ENCODE data around the gene MIS18A. TPM values are rescaled to one million over a fixed set of nuclear protein-coding genes. Genes with fewer than 3 reads are reported as not detected.

Gene MIS18A
- polyA plus RNA-seq, 3 donors: 1.6 to 2.5 (median 2.3) TPM

- no peak for DNase-seq
- H3K9me3 Mint-ChIP-seq: peaks cover 0 to 6% (median 2%) of the 10 kb centered on the region in 7 donors
- intact Hi-C loops (cut with micrococcal nuclease): no loop called here
- Histone ChIP-seq H3K36me3 (replicated peaks in 1 of 2; ENCODE audit: control insufficient read depth in 1 of 2, insufficient read depth in 2 of 2, low read length in 2 of 2) (no peaks in the 10 kb centered on the region), H3K79me2 (ENCODE audit: insufficient read depth, low read length) (no peaks in the 10 kb centered on the region), H3K4me2 (replicated peaks; ENCODE audit: extremely low read depth, low read length, poor library complexity, severe bottlenecking) (no peak overlapping the region), H3K4me3 (replicated peaks in 1 of 3; ENCODE audit: low read depth in 2 of 3, low read length in 3 of 3) (no peak overlapping the region), H2AFZ (ENCODE audit: insufficient read depth, low read depth, low read length, poor library complexity, severe bottlenecking) (no peak overlapping the region), H4K20me1 (ENCODE audit: insufficient read depth, low read length) (no peaks in the 10 kb centered on the region), H3K4me1 (ENCODE audit: control insufficient read depth in 1 of 2, insufficient read depth in 2 of 2, low read length in 2 of 2) (no peaks in the 10 kb centered on the region), H3K27me3 (ENCODE audit: control insufficient read depth in 2 of 2, insufficient read depth in 2 of 2, low read length in 2 of 2) (no peaks in the 10 kb centered on the region), H3K9me3 (replicated peaks in 1 of 2; ENCODE audit: control insufficient read depth in 1 of 2, insufficient read depth in 1 of 2, low read length in 2 of 2) (peaks cover 5% of the 10 kb centered on the region in 2 donors), H3K9ac (ENCODE audit: insufficient read depth, low read length, poor library complexity, severe bottlenecking) (no peak overlapping the region), H3K27ac (ENCODE audit: low read depth in 1 of 2, low read length in 2 of 2) (no peak overlapping the region)
- peaks cover 3 to 5% of the 10 kb centered on the region in 2 donors for H3K36me3 Mint-ChIP-seq
- no peak for TF ChIP-seq CTCF (IDR thresholded peaks at IDR 0.05)
- H3K27me3 Mint-ChIP-seq (ENCODE audit: low read depth in 3 of 3): peaks cover 0 to 2% (median 0%) of the 10 kb centered on the region in 3 donors
- H3K27ac Mint-ChIP-seq: peak overlapping the region in 1 of 7 donors; percentile 51
- 92% methylated on average over 41 of the region's 41 CpGs for WGBS (ENCODE audit: insufficient coverage)
- H3K4me3 Mint-ChIP-seq: no peak overlapping the region
- H3K4me1 Mint-ChIP-seq: no peaks in the 10 kb centered on the region
Observed at GRCh38 chr21:32300117-32300681, 21.4 kb upstream of the MIS18A start.

- intact Hi-C loops (cut with micrococcal nuclease): no loop called here
- H3K9ac ChIP-seq (ENCODE audit: insufficient read depth, low read length, poor library complexity, severe bottlenecking): no peak overlapping the region
- peaks cover 5% of the 10 kb centered on the region in 2 donors for H3K9me3 ChIP-seq (replicated peaks in 1 of 2; ENCODE audit: control insufficient read depth in 1 of 2, insufficient read depth in 1 of 2, low read length in 2 of 2)
- no peak overlapping the region for H3K27ac ChIP-seq (ENCODE audit: low read depth in 1 of 2, low read length in 2 of 2)
- peaks cover 0 to 6% (median 2%) of the 10 kb centered on the region in 7 donors for H3K9me3 Mint-ChIP-seq
- WGBS (ENCODE audit: insufficient coverage): 100% methylated on average over 5 of the region's 6 CpGs
- H2AFZ ChIP-seq (ENCODE audit: insufficient read depth, low read depth, low read length, poor library complexity, severe bottlenecking): no peak overlapping the region
- H3K4me1 ChIP-seq (ENCODE audit: control insufficient read depth in 1 of 2, insufficient read depth in 2 of 2, low read length in 2 of 2): no peaks in the 10 kb centered on the region
- no peak overlapping the region for H3K27ac Mint-ChIP-seq
- peaks cover 0 to 2% (median 0%) of the 10 kb centered on the region in 3 donors for H3K27me3 Mint-ChIP-seq (ENCODE audit: low read depth in 3 of 3)
- H3K27me3 ChIP-seq (ENCODE audit: control insufficient read depth in 2 of 2, insufficient read depth in 2 of 2, low read length in 2 of 2): no peaks in the 10 kb centered on the region
- no peak overlapping the region for H3K4me2 ChIP-seq (replicated peaks; ENCODE audit: extremely low read depth, low read length, poor library complexity, severe bottlenecking)
- no peak for DNase-seq
- no peaks in the 10 kb centered on the region for H4K20me1 ChIP-seq (ENCODE audit: insufficient read depth, low read length)
- no peaks in the 10 kb centered on the region for H3K79me2 ChIP-seq (ENCODE audit: insufficient read depth, low read length)
- H3K36me3 Mint-ChIP-seq: peaks cover 3 to 5% of the 10 kb centered on the region in 2 donors
- no peaks in the 10 kb centered on the region for H3K36me3 ChIP-seq (replicated peaks in 1 of 2; ENCODE audit: control insufficient read depth in 1 of 2, insufficient read depth in 2 of 2, low read length in 2 of 2)
- no peak overlapping the region for H3K4me3 ChIP-seq (replicated peaks in 1 of 3; ENCODE audit: low read depth in 2 of 3, low read length in 3 of 3)
- no peak overlapping the region for H3K4me3 Mint-ChIP-seq
- TF ChIP-seq CTCF (IDR thresholded peaks at IDR 0.05): no peak
- no peaks in the 10 kb centered on the region for H3K4me1 Mint-ChIP-seq
Observed at GRCh38 chr21:32299695-32300094, 20.8 kb upstream of the MIS18A start.

All from CD14-positive monocyte (primary cell).